H4 (cell line): ENCODE results near the gene DPH6. TPM values are rescaled to one million over a fixed set of nuclear protein-coding genes. Genes with fewer than 3 reads are reported as not detected.
"Not testable (repeated sequence)": the region's sequence is repeated elsewhere in the genome, so short reads cannot be mapped to it uniquely, and the experiment has no call there.

Experiments
- DNase-seq: peaks from one replicate; pipeline ENCODE4 v3.0.0-alpha.2; 2015; ENCODE audit warnings: low spot score
- total RNA-seq: library from RNA; depleted of rRNA; stranded (reverse); fragments of >200 nt; shearing (Covaris generic); gene quantifications from 2 replicates; pipeline ENCODE4 v1.2.3, GENCODE V29; 2014

Gene DPH6
- total RNA-seq, 1 experiment from 2014 or later = 36.9 TPM

GRCh38 chr15:35437157-35437556, 108.8 kb downstream of the DPH6 start:
- DNase-seq = no peak

DNA sequence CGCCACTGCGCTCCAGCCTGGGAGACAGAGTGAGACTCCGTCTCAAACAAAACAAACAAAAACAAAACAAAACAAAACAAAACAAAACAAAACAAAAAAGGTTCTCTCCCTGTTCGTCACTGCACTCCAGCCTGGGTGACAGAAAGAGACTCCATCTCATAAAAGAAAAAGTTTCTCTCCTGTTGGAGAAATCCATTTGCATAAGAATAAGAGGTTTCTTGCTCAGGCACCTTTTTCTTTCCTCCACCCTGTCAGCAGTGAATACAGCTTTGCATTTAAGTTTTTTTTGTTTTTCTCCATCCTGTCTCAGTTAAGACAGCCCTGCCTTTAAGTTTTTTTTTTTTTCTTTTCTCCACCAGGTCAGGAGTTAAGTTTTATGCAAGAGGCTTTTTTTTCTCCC, 109.5 kb downstream of the DPH6 start:
- DNase-seq = no peak

DNA sequence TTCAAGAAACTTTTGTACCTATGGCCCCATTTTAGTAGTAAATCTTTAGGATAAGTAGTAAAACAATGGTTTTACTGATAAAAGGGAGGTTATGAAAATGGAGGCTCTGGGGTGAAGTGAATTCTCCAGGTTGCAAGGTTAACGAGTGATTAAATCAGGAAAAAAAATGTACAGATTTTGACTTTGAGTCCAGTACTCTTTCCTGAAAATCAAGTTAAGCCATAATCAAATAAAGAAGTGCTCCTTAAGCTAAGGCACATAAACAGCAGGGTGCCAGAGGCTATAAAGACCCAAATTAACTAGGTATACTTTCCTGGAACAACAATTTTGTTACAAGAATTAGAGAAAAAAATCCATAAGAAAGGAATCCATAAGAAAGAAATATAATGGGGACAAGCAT, 114.7 kb downstream of the DPH6 start:
- no peak for DNase-seq

- DNase-seq = no peak
Observed at GRCh38 chr15:35430301-35430700, 115.7 kb downstream of the DPH6 start.

DNA sequence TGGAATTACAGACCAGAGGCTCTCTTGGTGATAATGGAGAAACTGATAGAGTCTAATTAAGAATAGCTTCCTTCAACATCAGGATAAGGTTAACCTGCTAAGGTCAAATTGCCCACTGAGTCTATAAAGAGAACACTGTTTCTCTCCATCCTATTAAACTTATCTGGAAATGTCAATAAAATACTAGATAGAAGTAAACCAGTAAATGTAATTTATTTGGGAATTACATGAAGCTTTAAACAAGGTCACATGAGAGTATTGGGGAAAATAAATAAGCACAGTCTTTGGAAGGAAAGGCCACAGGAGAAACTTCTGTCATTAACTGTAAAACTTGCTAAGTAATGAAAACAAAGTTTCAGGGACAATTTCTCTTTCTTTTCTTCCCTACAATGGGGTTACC, 118.5 kb downstream of the DPH6 start:
- no peak for DNase-seq

GRCh38 chr15:35427091-35427490, 118.9 kb downstream of the DPH6 start:
- no peak for DNase-seq

DNA sequence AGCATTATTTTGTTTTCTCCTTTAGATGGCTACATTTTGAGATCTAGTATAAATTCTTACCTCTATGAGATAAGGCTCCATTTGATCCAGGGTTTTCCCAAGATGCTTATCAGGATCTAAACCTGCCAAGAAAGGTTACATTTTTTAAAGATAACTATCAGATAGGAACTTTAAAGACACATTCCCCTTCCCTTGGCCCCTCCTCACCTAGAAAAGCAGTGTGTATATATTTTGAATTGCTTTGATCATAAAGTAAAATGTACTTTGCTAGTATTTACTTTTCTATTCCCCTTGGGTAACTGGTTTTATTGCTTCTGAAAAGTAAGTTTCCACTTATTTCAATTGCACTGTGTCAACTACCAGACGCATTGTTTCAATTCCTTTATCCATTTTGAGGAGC, 135.2 kb downstream of the DPH6 start:
- no peak for DNase-seq

DNA sequence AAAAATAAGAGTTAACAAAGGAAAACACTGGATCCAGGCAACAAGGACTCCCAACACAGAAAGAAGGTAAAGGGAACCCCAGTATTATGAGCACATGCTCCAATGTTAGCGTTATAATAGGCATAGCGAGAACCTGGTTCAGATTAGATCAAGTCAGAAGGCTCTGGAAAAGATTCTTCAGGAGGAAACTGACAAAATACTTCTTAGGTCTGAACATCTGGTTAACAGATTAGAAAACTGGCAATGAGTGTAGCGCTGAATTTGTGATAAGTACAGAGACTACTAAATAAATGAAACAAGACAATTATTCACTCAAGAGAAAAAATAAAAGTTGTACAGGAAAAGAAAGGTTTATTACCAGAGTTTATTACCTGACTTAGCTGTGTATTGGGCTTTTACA, 146.1 kb downstream of the DPH6 start:
- DNase-seq = no peak

DNA sequence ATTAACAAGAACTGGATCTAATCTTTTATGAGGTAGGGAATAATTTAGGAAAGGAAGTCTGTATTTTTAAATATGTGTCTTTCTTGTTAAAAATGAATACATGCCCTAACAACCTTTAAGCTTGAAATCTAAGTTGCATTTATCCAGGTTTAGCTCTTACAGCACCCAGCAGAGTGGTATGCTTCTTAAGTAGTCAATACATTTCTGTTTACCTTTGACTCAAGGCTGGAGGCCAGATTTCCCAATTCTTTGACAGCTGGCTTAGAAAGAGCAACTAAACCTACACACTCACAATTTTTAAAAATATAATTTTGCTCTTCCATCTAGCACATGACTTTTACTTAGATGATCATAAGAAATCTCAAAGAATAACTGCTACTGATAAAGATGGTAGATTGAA, 148.9 kb downstream of the DPH6 start:
- no peak for DNase-seq

GRCh38 chr15:35394416-35394815, 151.5 kb downstream of the DPH6 start:
- no peak for DNase-seq

DNA sequence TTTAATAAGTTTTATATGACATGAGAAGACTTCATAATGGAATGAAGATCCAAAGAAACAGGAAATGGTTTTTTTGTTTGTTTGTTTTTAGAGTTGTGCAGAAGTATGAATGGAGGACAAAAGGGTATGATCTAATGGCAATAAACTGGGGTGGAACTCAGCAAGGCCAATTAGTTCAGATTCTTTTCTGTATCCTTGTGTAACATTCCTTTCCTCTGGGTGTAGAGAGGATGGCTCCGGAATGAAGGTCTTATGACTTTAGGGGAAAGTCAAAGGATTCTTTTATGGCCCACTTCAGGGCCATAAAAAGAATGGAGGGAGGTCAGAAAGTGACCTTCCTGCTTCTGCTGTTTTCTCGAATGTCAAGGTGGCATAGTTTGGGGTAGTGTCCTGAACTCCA, 152.6 kb downstream of the DPH6 start:
- no peak for DNase-seq

- not testable (repeated sequence) for DNase-seq
Observed at GRCh38 chr15:35391408-35391984, 154.5 kb downstream of the DPH6 start.

- DNase-seq = no peak
Observed at GRCh38 chr15:35383506-35383905, 162.5 kb downstream of the DPH6 start.

GRCh38 chr15:35381328-35381727, 164.6 kb downstream of the DPH6 start:
- DNase-seq = no peak

DNA sequence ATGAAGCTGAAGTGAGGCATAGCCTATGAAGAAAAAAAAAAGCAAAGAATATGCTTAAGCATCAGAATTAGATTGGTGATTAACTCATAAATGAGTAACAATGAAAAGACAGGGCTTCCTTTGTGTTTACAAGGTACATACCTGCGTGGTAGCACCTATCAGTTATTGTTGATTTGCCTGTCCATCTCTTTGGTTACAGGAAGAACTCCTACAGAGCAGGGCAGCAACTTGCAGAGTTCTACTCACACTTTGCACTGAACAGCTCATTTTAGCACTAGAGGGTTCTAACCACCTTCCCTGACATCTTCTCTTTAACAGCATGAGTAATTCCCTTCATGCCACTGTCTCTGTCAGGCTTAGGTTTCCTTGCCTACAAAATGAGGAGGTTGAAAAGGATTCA, 166.0 kb downstream of the DPH6 start:
- no peak for DNase-seq

DNA sequence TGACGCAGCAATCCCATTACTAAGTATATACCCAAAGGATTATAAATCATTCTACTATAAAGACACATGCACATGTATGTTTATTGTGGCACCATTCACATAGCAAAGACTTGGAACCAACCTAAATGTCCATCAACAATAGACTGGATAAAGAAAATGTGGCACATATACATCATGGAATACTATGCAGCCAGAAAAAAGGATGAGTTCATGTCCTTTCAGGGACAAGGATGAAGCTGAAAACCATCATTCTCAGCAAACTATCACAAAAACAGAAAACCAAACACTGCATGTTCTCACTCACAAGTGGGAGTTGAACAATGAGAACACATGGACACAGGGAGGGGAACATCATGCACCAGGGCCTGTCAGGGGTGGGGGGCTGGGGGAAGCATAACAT, 167.5 kb downstream of the DPH6 start:
- DNase-seq = not testable (repeated sequence)

- DNase-seq = no peak
Observed at GRCh38 chr15:35376707-35377106, 169.3 kb downstream of the DPH6 start.

DNA sequence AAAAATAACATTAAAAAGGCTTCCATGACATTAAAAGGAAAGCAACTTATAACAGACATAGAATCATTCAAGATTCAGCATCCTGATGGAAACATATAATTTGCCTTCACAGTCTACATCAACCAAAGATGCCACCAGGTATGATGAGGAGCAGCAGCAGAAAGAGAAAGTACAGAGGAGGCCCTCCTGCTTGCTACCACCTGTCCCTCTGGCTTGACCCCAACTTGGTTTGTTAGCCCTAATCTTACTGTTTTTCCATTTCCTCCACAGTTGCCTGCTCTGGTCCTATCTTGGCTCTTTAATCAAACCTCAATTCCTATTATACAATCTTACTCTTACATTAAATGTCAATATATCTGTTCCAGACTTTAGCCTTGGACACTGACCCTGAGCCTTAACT, 171.3 kb downstream of the DPH6 start:
- DNase-seq = no peak

- no peak for DNase-seq
Observed at GRCh38 chr15:35362195-35362829, 183.7 kb downstream of the DPH6 start.

GRCh38 chr15:35358824-35359223, 187.1 kb downstream of the DPH6 start:
- no peak for DNase-seq

DNA sequence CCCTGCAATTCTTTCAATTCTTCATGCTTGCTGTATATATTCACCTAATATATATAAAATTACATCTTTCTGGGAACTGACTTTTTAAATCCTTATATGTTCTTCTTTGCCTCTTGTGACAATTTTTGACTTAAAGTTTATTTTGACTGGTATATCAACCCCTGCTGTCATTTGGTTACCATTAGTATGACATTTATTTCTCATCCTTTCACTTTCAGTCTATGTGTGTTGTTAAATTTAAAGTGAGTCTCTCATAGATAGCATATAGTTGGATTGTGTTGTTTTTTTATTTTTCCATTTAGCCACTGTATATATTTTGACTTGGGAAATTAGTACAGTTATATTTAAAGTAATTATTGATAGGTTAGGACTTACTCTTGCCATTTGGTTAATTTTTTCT, 194.9 kb downstream of the DPH6 start:
- no peak for DNase-seq

DNA sequence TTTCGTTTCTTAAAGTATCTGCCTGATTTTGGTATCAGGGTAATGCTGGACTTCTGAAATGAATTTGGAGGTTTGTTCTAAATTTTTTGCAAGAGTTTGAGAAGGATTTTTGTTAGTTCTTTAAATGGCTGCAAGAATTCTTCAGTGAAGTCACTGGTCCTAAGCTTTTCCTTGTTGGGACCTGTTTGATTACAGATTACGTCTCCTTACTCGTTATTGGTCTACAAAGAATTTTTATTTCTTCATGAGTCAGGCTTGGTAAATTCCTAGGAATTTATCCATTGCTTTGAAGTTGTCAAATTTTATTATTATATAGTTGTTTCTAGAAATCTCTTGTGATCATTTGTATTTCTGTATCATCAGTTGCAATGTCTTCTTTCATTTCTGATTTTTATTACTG, 196.0 kb downstream of the DPH6 start:
- DNase-seq = no peak

DNA sequence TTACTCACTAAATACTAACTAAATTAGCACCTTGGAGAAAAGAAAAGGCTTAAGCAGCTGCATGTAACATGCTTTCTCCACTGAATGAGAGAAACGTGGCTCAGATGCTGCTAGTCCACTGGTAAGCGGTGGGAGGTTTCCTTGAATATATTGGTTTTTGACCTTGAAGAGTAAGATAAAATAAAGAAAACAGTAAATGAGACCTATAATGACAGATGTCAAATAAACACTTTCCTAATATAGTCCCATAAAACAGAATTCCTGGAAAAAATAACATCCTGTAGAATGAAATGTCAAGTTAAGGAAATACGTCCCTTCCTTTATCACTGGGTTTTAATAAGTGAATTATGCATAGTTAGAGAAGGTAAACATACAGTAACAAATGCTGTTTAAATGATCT, 215.0 kb downstream of the DPH6 start:
- DNase-seq = no peak

DNA sequence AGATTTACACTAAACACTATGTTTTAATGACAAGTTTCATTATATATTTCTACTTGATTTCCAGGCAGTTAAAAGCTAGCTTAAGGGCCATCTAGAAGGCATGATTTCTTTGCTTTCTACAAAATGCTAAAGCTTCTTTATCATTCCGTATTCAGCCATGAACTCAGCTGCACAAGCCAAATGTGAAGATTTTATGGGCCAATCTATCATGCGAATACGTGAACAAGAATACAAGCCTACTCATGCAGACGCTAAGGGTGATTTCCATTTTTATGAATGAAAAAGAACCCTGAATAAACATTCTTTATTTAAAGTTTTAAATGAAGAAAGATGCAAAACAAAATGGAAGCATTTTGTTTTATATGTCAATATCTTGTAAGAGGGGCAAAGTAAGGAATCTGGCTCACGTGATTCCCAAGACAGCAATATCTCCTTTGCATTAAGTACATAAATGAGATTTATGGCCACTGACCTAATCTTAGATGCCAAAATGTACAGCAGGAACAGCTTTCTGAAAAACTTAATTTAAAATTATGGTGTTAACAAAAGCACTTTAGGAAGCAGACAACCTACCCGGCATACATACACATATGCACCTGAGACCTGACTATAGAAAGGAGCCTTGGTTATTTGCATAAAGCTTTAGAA, 215.8 kb downstream of the DPH6 start:
- DNase-seq = no peak
